Caco-2 (cell line): ENCODE results near the gene ACOX3. TPM values are rescaled to one million over a fixed set of nuclear protein-coding genes. Genes with fewer than 3 reads are reported as not detected.

Experiments
- BruUV-seq: library from RNA; stranded (reverse); fragments of 400-500 nt; replicated peaks from 2 replicates; lab custom pipeline; 2021; lab: Mats Ljungman, UMichigan
- CTCF ChIA-PET: fragments of 300-600 bp; sonication (Branson Sonifier 250); formaldehyde crosslinking; loops from one replicate; lab custom pipeline; 2022; ENCODE audit warnings: antibody characterized with exemption; lab: Charles Lee
- POLR2A ChIA-PET: fragments of 300-600 bp; sonication (Branson Sonifier 250); formaldehyde crosslinking; loops from one replicate; lab custom pipeline; 2022; ENCODE audit warnings: antibody characterized with exemption; lab: Charles Lee
- DNase-seq, 2 experiments: peaks; one replicate each; pipeline versions ENCODE4 v3.0.0 to v3.0.0-alpha.2; 2020 to 2022
- H3K27me3 ChIP-seq: replicated peaks from 2 replicates; pipeline ENCODE4 v1.6.0; 2011; ENCODE audit warnings: low read length; ENCODE audit not compliant: control insufficient read depth, insufficient read depth
- H3K36me3 ChIP-seq: 2 replicates; pipeline ENCODE4 v1.5.1; 2011; ENCODE audit warnings: low read length; ENCODE audit not compliant: control insufficient read depth, insufficient read depth
- H3K4me1 ChIP-seq: fragments of 250-450 bp; sonication (Bioruptor Pico); 2 replicates; pipeline ENCODE4 v1.5.1; 2020; ENCODE audit warnings: mild to moderate bottlenecking
- H3K4me3 ChIP-seq: 2 replicates; pipeline ENCODE4 v1.5.1; 2011; ENCODE audit warnings: low read depth, mild to moderate bottlenecking, control low read depth, low read length
- H3K9me3 ChIP-seq: fragments of 250-450 bp; sonication (Bioruptor Pico); 2 replicates; pipeline ENCODE4 v1.5.1; 2020; ENCODE audit warnings: mild to moderate bottlenecking, moderate library complexity
- H3K27ac Mint-ChIP-seq: one replicate; pipeline ENCODE4 v1.8.0; 2022; ENCODE audit warnings: mixed read lengths; ENCODE audit not compliant: unreplicated experiment
- H3K27me3 Mint-ChIP-seq: one replicate; pipeline ENCODE4 v1.8.0; 2022; ENCODE audit warnings: mixed read lengths; ENCODE audit not compliant: insufficient read depth, unreplicated experiment
- H3K36me3 Mint-ChIP-seq: one replicate; pipeline ENCODE4 v1.8.0; 2022; ENCODE audit warnings: mild to moderate bottlenecking, mixed read lengths; ENCODE audit not compliant: insufficient read depth, unreplicated experiment
- H3K4me1 Mint-ChIP-seq: one replicate; pipeline ENCODE4 v1.8.0; 2022; ENCODE audit warnings: low read depth, mixed read lengths; ENCODE audit not compliant: unreplicated experiment
- H3K4me3 Mint-ChIP-seq: one replicate; pipeline ENCODE4 v1.8.0; 2022; ENCODE audit warnings: mild to moderate bottlenecking, moderate library complexity, mixed read lengths; ENCODE audit not compliant: unreplicated experiment
- H3K9me3 Mint-ChIP-seq: one replicate; pipeline ENCODE4 v1.8.0; 2022; ENCODE audit warnings: mixed read lengths; ENCODE audit not compliant: unreplicated experiment
- intact Hi-C: fragments of 100-400 bp; cut with micrococcal nuclease; formaldehyde crosslinking; loops from one replicate; pipeline ENCODE4 v1.10.0; 2022; ENCODE audit not compliant: unreplicated experiment
- total RNA-seq: library from RNA; stranded (reverse); gene quantifications from 2 replicates; pipeline ENCODE4 v1.2.3, GENCODE V29; 2022
- TF ChIP-seq, protein P1 (sequence below), 2 experiments: fragments of 200-600 bp in 1 of 2; IDR thresholded peaks; 1 replicate in 1 of 2; 2 replicates in 1 of 2; pipeline versions ENCODE4 v1.5.1 to v1.8.0; 2011 to 2022; ENCODE audit warnings: antibody characterized with exemption in 1 of 2, control low read depth in 1 of 2, inconsistent platforms in 1 of 2, low read depth in 1 of 2, low read length in 1 of 2, mild to moderate bottlenecking in 1 of 2, moderate library complexity in 1 of 2; ENCODE audit not compliant: insufficient read depth in 1 of 2, severe bottlenecking in 1 of 2, unreplicated experiment in 1 of 2

ACOX3 gene
- total RNA-seq, 1 experiment from 2014 or later = 11.5 TPM

DNA sequence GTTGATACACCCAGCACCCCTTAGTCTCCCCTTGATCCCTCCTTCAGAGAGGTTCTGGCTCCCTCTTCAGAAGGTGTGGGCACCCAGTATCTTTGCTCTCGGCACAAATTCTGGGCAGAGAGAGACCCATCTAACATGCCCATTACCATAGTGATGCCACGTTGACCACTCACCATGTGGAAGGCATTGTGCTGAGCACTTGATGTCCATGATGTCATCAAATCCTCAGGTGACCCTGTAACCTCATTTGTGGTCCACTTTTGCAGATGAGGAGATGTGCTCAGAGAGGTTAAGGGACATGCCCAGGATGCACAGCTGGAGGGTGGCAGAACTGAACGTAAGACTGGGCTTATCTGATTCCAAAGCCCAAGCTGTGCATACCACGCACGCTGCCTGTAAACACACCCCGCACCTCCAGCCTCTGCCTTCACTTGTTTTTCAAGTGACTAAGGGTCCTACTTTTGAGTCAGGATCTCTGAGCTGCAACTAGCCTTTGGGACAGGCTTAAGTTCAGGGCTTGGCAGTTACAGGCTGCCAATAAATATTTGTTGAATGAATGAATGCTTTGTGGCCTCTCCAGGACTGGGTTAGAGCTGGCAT is 115.8 kb downstream of the ACOX3 start:
- no peak overlapping the region for H3K4me3 ChIP-seq
- ChIA-PET POLR2A (no interaction called here), CTCF (no interaction called here)
- no peaks in the 10 kb centered on the region for H3K36me3 ChIP-seq
- H3K27me3 ChIP-seq = no peaks in the 10 kb centered on the region
- Mint-ChIP-seq H3K9me3 (peaks cover 9% of the 10 kb centered on the region), H3K27me3 (no peaks in the 10 kb centered on the region), H3K36me3 (no peaks in the 10 kb centered on the region), H3K4me3 (no peak overlapping the region), H3K27ac (no peak overlapping the region), H3K4me1 (no peaks in the 10 kb centered on the region)
- H3K9me3 ChIP-seq = peaks cover 9% of the 10 kb centered on the region; the same call in 1 of the 2 replicates
- BruUV-seq = no TSS peak
- TF ChIP-seq, protein P1, sequence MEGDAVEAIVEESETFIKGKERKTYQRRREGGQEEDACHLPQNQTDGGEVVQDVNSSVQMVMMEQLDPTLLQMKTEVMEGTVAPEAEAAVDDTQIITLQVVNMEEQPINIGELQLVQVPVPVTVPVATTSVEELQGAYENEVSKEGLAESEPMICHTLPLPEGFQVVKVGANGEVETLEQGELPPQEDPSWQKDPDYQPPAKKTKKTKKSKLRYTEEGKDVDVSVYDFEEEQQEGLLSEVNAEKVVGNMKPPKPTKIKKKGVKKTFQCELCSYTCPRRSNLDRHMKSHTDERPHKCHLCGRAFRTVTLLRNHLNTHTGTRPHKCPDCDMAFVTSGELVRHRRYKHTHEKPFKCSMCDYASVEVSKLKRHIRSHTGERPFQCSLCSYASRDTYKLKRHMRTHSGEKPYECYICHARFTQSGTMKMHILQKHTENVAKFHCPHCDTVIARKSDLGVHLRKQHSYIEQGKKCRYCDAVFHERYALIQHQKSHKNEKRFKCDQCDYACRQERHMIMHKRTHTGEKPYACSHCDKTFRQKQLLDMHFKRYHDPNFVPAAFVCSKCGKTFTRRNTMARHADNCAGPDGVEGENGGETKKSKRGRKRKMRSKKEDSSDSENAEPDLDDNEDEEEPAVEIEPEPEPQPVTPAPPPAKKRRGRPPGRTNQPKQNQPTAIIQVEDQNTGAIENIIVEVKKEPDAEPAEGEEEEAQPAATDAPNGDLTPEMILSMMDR (IDR thresholded peaks at IDR 0.05; ENCODE audit: insufficient read depth in 1 of 2, low read depth in 1 of 2, low read length in 1 of 2, severe bottlenecking in 1 of 2, unreplicated experiment in 1 of 2) = no peak
- intact Hi-C loops = no loop called here
- H3K4me1 ChIP-seq = no peaks in the 10 kb centered on the region
- no peak for DNase-seq

DNA sequence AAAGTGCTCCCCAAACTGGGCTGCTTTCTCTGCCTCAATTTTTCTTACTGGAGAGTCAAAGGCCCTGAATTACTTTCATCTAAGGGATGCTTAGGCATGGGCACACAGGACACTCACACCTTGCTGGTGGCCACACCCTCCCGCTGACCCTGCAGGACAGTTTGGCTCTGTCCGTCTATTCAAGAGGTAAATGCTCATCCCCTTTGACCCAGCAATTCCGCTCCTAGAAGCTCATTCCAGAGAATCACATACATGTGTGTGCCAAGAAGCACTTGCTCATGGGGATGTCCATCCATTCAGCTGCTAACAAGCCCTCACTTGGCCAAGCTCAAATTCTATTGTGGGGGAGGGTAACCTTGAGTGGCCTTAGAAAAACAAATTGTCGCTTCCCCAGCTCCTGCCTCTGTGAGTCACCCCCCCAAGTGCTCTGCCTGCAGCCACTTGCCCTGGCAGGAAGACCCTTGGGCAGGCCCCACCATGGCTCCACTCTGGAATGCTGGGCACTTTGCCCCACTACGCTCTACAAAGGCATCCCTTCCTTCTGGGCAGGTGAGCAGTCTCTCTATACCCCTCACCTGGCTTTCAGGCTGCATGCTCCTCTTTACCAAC is 116.5 kb downstream of the ACOX3 start:
- H3K4me3 Mint-ChIP-seq = no peak overlapping the region
- H3K9me3 Mint-ChIP-seq = peaks cover 9% of the 10 kb centered on the region

DNA sequence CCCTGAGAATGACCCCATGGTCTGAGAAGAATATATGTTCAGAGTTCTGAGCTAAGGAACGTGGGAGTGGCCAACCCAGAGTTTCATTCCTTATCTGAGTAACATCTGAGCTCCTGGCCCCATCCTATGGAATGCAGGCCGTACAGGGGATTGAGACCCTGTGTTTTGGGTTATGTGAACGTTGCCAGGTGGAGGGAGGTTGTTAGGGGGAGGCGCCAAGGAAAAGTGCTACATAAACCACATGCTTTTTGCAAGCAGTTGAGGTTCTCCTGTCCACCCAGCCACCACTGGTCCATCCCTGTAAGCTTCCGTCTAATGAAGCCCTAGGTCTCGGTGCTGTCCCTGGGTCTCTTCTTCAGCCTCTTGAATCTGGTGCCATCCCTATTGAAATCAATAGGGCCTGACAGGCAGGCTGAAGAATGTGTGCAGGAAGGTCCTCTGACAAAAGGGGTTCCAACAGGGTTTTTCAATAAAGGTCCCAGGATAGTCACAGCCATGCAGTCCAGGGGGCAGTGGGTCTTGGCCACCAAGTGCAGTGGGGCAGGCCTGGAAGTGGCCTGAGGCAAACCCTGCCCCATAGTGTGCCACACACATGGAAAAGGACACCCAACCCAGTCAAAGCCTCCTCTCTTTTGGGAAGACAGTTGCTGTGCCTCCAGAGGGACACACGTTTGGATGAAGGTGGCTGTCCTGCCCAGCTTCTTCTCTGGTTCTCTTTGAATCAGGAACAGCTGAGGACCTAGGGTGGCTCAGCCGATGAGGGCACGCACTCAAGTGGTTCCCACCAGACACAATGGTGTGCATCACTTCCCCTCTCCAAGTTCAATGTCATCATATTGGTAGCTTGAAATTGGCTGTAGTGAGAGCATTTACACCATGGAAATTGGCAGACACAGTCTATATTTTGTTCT is 117.5 kb downstream of the ACOX3 start:
- Histone ChIP-seq H3K36me3 (no peaks in the 10 kb centered on the region), H3K4me1 (no peaks in the 10 kb centered on the region), H3K9me3 (peaks cover 9% of the 10 kb centered on the region; the same call in 1 of the 2 replicates), H3K4me3 (no peak overlapping the region), H3K27me3 (no peaks in the 10 kb centered on the region)
- POLR2A ChIA-PET = no interaction called here
- intact Hi-C loops = no loop called here
- TF ChIP-seq, protein P1 (IDR thresholded peaks at IDR 0.05; ENCODE audit: insufficient read depth in 1 of 2, low read depth in 1 of 2, low read length in 1 of 2, severe bottlenecking in 1 of 2, unreplicated experiment in 1 of 2) = no peak
- H3K9me3 Mint-ChIP-seq = peaks cover 9% of the 10 kb centered on the region
- BruUV-seq = no TSS peak
- no peaks in the 10 kb centered on the region for H3K36me3 Mint-ChIP-seq
- H3K4me3 Mint-ChIP-seq = no peak overlapping the region
- no peaks in the 10 kb centered on the region for H3K27me3 Mint-ChIP-seq
- DNase-seq = no peak
- no peaks in the 10 kb centered on the region for H3K4me1 Mint-ChIP-seq
- CTCF ChIA-PET = no interaction called here
- no peak overlapping the region for H3K27ac Mint-ChIP-seq

More for the DNA sequence above, 116.5 kb downstream of the ACOX3 start:
- Mint-ChIP-seq H3K27me3 (no peaks in the 10 kb centered on the region), H3K4me1 (no peaks in the 10 kb centered on the region), H3K36me3 (no peaks in the 10 kb centered on the region), H3K27ac (no peak overlapping the region)
- DNase-seq = no peak
- Histone ChIP-seq H3K9me3 (peaks cover 9% of the 10 kb centered on the region; the same call in 1 of the 2 replicates), H3K36me3 (no peaks in the 10 kb centered on the region), H3K4me1 (no peaks in the 10 kb centered on the region), H3K27me3 (no peaks in the 10 kb centered on the region), H3K4me3 (no peak overlapping the region)
- TF ChIP-seq, protein P1 (IDR thresholded peaks at IDR 0.05; ENCODE audit: insufficient read depth in 1 of 2, low read depth in 1 of 2, low read length in 1 of 2, severe bottlenecking in 1 of 2, unreplicated experiment in 1 of 2) = no peak
- CTCF ChIA-PET = no interaction called here
- POLR2A ChIA-PET = no interaction called here
- BruUV-seq = no TSS peak
- intact Hi-C loops = no loop called here
